CD4-positive, alpha-beta T cell treated with Interleukin-17A for 4 hours (primary cell): ENCODE results near the gene NDE1.
A peak's percentile ranks its signal among the peaks of the same experiment; 100 is the strongest.

Experiments
- DNase-seq: peaks from one replicate; pipeline ENCODE4 v3.0.0-alpha.2; 2020; ENCODE audit warnings: mixed read lengths

The NDE1 gene

GRCh38 chr16:15741207-15741871, 91.3 kb downstream of the NDE1 start:
- DNase-seq = no peak

- no peak for DNase-seq
Observed at GRCh38 chr16:15742716-15743115, 92.7 kb downstream of the NDE1 start.

GRCh38 chr16:15743657-15744056, 93.6 kb downstream of the NDE1 start:
- no peak for DNase-seq

- DNase-seq = no peak
Observed at GRCh38 chr16:15746332-15746731, 96.3 kb downstream of the NDE1 start.

- DNase-seq = no peak
Observed at GRCh38 chr16:15747937-15748336, 97.9 kb downstream of the NDE1 start.

GRCh38 chr16:15748654-15749053, 98.6 kb downstream of the NDE1 start:
- no peak for DNase-seq

- DNase-seq = no peak
Observed at GRCh38 chr16:15749371-15749770, 99.3 kb downstream of the NDE1 start.

GRCh38 chr16:15749985-15750384, 99.9 kb downstream of the NDE1 start:
- DNase-seq = no peak

GRCh38 chr16:15751940-15752339, 101.9 kb downstream of the NDE1 start:
- no peak for DNase-seq

GRCh38 chr16:15752717-15753488, 102.9 kb downstream of the NDE1 start:
- DNase-seq = no peak

GRCh38 chr16:15754821-15755534, 104.9 kb downstream of the NDE1 start:
- no peak for DNase-seq

- DNase-seq = no peak
Observed at GRCh38 chr16:15757077-15757386, 107.0 kb downstream of the NDE1 start.

GRCh38 chr16:15757630-15758251, 107.7 kb downstream of the NDE1 start:
- DNase-seq = peak; percentile 12

GRCh38 chr16:15759070-15759469, 109.0 kb downstream of the NDE1 start:
- no peak for DNase-seq

GRCh38 chr16:15760129-15760528, 110.1 kb downstream of the NDE1 start:
- no peak for DNase-seq

- DNase-seq = no peak
Observed at GRCh38 chr16:15764112-15764511, 114.1 kb downstream of the NDE1 start.

GRCh38 chr16:15765116-15765515, 115.1 kb downstream of the NDE1 start:
- no peak for DNase-seq

- DNase-seq = peak; percentile 13
Observed at GRCh38 chr16:15765880-15766279, 115.8 kb downstream of the NDE1 start.

GRCh38 chr16:15766918-15767317, 116.9 kb downstream of the NDE1 start:
- no peak for DNase-seq

GRCh38 chr16:15768201-15768600, 118.2 kb downstream of the NDE1 start:
- DNase-seq = no peak

GRCh38 chr16:15769239-15769638, 119.2 kb downstream of the NDE1 start:
- DNase-seq = no peak

GRCh38 chr16:15770107-15770506, 120.1 kb downstream of the NDE1 start:
- no peak for DNase-seq

GRCh38 chr16:15770512-15770911, 120.5 kb downstream of the NDE1 start:
- no peak for DNase-seq

- DNase-seq = no peak
Observed at GRCh38 chr16:15771694-15772093, 121.6 kb downstream of the NDE1 start.
